DMS53 treated with DMSO at 0.1 percent for 48 hours (cell line): ENCODE results near the gene MEIOSIN.
A peak's percentile ranks its signal among the peaks of the same experiment; 100 is the strongest.

Source experiments
- DNase-seq: peaks from one replicate; lab custom pipeline; 2025; ENCODE audit not compliant: unreplicated experiment; lab: John Stamatoyannopoulos, UW

The MEIOSIN gene

GRCh38 chr19:45779231-45780145 is 46.2 kb downstream of the MEIOSIN start:
- no peak for DNase-seq

GRCh38 chr19:45780146-45780447 is 46.9 kb downstream of the MEIOSIN start:
- no peak for DNase-seq

- no peak for DNase-seq
Observed at GRCh38 chr19:45780448-45781213, 47.4 kb downstream of the MEIOSIN start.

- peak; percentile 76 for DNase-seq
Observed at GRCh38 chr19:45781214-45782161, 48.2 kb downstream of the MEIOSIN start.

GRCh38 chr19:45782162-45782691 is 49.0 kb downstream of the MEIOSIN start, which contains the start of gene DMPK:
Gene DMPK, minus strand, starts transcription at chr19:45782490. Its CDS starts 138 bp downstream, at chr19:45782352.
- peak; percentile 11 for DNase-seq

- no peak for DNase-seq
Observed at GRCh38 chr19:45782820-45783785, 49.9 kb downstream of the MEIOSIN start.

- no peak for DNase-seq
Observed at GRCh38 chr19:45784096-45784495, 50.9 kb downstream of the MEIOSIN start.

GRCh38 chr19:45785097-45785496 is 51.9 kb downstream of the MEIOSIN start:
- no peak for DNase-seq

GRCh38 chr19:45785781-45786532 is 52.7 kb downstream of the MEIOSIN start:
- DNase-seq, result no peak

- no peak for DNase-seq
Observed at GRCh38 chr19:45786533-45786894, 53.3 kb downstream of the MEIOSIN start.

GRCh38 chr19:45789035-45789786 is 56.0 kb downstream of the MEIOSIN start:
- DNase-seq, result no peak

GRCh38 chr19:45790942-45791341 is 57.7 kb downstream of the MEIOSIN start:
- no peak for DNase-seq

GRCh38 chr19:45791744-45792469 is 58.7 kb downstream of the MEIOSIN start:
- DNase-seq, result no peak

- DNase-seq, result peak; percentile 97
Observed at GRCh38 chr19:45792470-45793177, 59.4 kb downstream of the MEIOSIN start, which contains the start of gene DMWD. Gene DMWD, minus strand, starts transcription at chr19:45792845. Its CDS starts 89 bp downstream, at chr19:45792756.

GRCh38 chr19:45793178-45793564 is 59.9 kb downstream of the MEIOSIN start:
- no peak for DNase-seq

GRCh38 chr19:45793876-45794275 is 60.6 kb downstream of the MEIOSIN start:
- no peak for DNase-seq

- DNase-seq, result no peak
Observed at GRCh38 chr19:45794627-45795026, 61.4 kb downstream of the MEIOSIN start.
